MM.1S (cell line): ENCODE results near the gene AFF4.

Source experiments
- EZH2phosphoT487 ChIP-seq: fragments of 300-600 bp; sonication (generic); IDR thresholded peaks from 2 replicates; pipeline ENCODE4 v1.6.1; 2018; ENCODE audit warnings: antibody characterized with exemption, low read length
- TF ChIP-seq, protein P1 (sequence below): fragments of 300-600 bp; sonication (generic); IDR thresholded peaks from 2 replicates; pipeline ENCODE4 v1.5.1; 2016; ENCODE audit warnings: antibody characterized with exemption, low read length, mixed read lengths

DNA sequence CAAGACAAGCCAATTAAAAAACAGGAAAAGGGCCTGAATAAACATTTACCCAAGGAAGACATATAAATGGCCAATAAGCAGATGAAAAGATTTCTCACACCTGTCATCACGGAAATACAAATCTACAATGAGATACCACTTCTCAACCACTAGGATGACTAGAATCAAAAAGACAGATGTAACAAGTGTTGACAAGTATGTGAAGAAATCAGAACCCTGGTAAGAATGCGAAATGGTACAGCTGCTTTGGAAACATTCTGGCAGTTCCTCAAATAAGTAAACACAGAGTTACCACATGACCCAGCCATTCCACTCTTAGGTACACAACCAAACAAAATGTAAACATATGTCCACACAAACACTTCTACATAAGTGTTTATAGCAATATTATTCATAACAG lies 57.5 kb downstream of the AFF4 start:
- TF ChIP-seq, protein P1, sequence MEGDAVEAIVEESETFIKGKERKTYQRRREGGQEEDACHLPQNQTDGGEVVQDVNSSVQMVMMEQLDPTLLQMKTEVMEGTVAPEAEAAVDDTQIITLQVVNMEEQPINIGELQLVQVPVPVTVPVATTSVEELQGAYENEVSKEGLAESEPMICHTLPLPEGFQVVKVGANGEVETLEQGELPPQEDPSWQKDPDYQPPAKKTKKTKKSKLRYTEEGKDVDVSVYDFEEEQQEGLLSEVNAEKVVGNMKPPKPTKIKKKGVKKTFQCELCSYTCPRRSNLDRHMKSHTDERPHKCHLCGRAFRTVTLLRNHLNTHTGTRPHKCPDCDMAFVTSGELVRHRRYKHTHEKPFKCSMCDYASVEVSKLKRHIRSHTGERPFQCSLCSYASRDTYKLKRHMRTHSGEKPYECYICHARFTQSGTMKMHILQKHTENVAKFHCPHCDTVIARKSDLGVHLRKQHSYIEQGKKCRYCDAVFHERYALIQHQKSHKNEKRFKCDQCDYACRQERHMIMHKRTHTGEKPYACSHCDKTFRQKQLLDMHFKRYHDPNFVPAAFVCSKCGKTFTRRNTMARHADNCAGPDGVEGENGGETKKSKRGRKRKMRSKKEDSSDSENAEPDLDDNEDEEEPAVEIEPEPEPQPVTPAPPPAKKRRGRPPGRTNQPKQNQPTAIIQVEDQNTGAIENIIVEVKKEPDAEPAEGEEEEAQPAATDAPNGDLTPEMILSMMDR: no peak
- no peak for TF ChIP-seq EZH2phosphoT487
